Measurements from ENCODE around the gene MAST3. TPM values are rescaled to one million over a fixed set of nuclear protein-coding genes. Genes with fewer than 3 reads are reported as not detected.

MAST3 gene
- total RNA-seq, result 3.2 TPM

DNA sequence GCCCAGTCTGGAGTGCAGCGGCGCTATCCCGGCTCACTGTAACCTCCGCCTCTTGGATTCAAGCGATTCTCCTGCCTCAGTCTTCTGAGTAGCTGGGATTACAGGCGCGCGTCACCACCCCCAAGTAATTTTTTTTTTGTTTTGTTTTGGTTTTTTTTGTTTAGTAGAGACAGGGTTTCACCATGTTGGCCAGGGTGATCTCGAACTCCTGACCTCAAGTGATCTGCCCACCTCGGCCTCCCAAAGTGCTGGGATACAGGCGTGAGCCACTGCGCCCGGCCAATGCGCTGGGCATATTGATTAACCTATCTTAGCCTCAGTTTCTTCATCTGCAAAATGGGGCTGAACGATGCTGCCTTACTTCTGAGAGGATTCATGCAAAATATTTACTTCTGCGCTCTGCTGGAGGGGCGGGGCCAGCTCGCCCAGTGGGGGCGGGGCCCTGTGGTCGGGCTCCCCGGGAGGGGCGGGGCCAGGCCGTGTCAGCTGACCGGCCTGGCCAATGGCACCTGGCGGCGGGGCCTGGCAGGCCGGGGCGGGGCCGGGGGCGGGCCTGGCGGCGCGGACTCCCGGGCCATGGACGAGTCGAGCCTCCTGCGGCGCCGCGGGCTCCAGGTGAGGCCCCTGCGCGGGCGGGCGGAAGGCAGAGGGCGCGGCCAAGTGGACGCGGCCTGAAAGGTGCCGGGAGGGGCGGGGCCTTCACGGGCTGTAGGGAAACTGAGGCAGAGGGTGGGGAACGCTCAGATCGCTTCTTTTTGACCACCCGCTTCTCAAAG, at the start of gene MAST3:
Gene MAST3 (plus strand): TSS at position 562 of the 776 bp plus-strand sequence. CDS start 15 bp downstream, at position 577.
- peak; percentile 95 for ATAC-seq

DNA sequence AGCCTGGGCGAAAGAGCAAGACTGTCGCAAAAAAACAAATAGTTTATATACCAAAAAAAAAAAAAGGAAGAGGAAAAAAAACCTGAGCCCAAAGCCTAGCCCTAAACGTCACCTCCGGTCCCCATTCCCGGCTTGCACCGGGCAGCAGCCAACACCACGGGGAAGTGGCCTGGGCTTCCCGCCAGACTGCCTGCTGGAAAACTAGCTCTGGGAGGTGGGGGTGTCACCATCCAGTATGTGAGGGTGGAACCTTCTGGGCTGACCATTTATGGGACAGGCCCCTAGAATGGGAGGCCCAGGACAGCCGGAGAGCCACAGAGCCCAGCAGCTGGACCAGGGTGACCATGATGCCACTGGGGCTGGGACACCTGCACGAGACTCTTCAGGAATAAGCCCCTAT, 48.2 kb upstream of the MAST3 start:
- ATAC-seq, result peak; percentile 31

DNA sequence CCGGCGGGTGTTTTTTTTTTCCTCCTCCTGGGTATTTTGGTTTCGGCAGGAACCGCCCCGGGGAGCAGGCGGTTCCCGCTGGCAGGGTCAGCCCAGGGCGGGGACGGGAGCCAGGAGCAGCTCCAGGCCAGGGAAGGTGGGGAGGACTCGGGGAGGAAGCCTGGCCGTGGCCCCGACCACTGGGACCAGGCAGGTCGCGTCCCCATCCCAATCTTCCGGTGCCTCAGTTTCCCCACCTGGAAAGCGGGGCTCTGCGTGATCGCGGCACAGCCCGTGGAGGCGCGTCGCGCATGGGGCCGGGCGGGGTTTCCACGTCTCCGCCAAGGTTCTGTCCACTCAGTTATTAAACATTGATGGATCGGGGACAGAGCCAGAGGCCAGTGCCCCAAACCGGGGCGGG, 45.7 kb upstream of the MAST3 start:
- ATAC-seq, result peak; percentile 10

DNA sequence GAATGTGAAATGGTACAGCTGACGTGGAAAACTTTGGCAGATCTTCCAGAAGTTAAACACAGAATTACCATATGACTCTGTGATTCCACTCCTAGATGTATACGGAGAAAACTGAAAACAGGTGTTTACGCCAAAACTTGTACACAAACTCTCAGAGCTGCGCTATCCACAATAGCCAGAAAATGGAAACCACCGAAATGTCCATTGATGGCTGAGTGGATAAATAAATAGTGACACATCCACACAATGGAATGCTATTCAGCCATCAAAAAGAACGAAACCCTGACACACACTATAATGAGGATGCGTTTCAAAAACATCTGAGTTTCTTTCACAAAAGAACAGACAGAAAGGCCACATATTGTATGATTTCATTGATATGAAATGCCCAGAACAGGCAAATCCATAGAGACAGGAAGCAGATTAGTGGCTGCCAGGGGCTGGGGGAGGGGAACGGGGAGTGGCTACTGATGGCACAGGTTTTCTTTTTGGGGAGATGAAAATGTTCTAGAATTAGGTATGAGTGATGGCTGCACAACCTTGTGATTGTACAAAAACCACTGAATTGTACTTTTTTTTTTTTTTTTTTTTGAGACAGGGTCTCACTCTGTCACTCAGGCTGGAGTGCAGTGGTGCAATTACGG, 43.9 kb upstream of the MAST3 start:
- no peak for ATAC-seq

DNA sequence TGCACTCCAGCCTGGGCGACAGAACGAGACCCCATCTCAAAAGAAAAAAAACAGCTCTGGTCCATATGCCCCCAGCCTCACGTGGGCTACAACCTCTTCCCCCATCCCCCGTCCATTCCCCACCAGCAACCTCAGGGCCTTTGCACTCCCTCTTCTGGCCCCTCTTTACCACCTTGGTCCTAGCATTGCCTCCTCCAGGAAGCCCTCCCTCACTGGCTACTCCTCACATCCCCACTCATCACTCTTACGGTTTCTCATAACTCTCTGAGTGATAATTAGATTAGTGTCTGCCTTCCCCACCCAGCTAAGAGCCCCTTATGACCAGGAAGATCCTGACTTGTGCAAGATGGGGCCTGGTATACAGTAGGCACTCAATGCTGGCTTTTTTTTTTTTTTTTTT, 41.6 kb upstream of the MAST3 start:
- ATAC-seq, result no peak

GRCh38 chr19:18057557-18057956, 40.0 kb upstream of the MAST3 start:
- no peak for ATAC-seq

GRCh38 chr19:18058208-18059009, 39.2 kb upstream of the MAST3 start:
- peak; percentile 79 for ATAC-seq

DNA sequence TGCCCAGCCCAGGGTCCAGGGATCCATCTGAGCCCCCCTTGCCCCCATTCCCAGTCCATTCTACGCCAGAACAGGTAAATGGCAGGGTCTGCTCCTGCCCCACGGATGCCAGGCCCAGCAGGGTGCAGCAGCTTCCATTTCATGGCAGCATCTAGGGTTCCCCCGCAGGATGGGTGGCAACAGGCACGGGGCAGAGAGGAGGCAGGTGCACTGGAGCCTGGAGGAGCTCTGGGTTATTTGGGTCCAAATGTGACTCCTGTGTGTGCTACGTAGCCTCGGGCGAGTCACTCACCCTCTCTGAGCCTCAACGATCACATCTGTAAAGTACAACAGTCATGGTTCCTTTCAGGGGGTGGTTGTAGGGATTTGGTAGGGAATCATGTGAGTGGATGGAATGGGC, 38.3 kb upstream of the MAST3 start:
- ATAC-seq, result no peak

- ATAC-seq, result no peak
These were observed 37.7 kb upstream of the MAST3 start for GRCh38 chr19:18059902-18060301.

- ATAC-seq, result no peak
These were observed 37.1 kb upstream of the MAST3 start for GRCh38 chr19:18060472-18060871.

GRCh38 chr19:18062028-18062427, 35.5 kb upstream of the MAST3 start:
- ATAC-seq, result no peak

DNA sequence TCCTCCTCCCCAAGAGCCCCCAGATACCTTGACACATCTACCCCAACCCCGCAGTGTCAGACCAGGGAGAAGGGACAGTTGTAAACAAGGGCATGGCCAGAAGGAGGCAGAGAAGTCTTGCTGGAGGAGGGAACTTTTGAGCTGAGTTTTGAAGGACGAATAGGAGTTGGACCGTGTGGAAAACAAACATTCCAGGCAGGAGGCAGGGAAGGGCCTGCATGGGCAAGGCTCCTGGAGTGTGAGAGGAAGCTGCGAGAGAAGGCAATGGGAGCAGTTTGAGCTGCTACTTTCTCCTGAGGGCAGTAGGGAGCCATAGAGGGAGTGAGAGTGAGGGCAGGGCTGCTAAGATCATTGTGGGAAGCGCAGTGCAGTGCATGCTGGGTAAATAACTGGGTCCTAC, 34.1 kb upstream of the MAST3 start:
- no peak for ATAC-seq

- ATAC-seq, result no peak
These were observed 32.4 kb upstream of the MAST3 start for GRCh38 chr19:18065173-18065495.

DNA sequence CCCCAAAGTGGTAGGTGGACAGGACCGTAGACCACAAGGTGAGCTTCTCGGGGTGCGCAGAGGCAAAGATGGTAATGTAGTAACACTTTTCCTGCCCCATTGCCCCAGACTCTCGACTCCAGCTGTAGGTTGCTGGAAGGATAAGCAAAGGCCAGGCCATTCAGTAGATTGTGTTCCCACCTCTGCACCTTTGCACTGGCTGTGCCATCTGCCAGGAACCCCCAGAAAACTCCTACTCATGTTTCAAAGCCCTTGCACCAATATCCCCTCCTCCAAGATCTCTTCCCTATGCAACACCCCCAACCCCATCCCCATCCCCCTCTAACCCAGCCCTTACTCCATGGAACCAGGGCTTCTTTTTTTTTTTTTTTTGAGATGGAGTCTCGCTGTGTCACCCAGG, 29.2 kb upstream of the MAST3 start:
- no peak for ATAC-seq

DNA sequence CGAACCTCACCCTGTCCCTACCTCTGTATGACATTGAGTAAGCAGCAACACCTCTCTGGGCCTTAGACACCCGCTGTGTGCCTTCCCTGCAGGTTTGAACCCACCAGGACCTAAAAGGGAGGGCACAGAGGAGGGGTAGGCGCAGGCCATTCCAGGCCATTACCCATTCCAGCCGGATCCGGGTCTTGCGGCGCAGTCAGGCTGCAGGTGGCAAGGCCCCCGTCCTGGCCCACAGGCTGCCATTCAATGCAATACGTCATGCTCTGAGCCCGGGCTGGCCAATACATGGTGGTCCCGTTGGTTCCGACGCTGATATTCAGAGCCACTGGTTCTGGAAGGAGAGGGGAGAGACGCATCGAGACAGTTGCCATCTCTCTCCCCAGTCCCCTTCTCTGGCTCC, 28.2 kb upstream of the MAST3 start:
- no peak for ATAC-seq

GRCh38 chr19:18070181-18070580, 27.4 kb upstream of the MAST3 start:
- no peak for ATAC-seq

- ATAC-seq, result no peak
These were observed 25.2 kb upstream of the MAST3 start for GRCh38 chr19:18072335-18072734.

- ATAC-seq, result no peak
These were observed 24.4 kb upstream of the MAST3 start for GRCh38 chr19:18073197-18073596.

DNA sequence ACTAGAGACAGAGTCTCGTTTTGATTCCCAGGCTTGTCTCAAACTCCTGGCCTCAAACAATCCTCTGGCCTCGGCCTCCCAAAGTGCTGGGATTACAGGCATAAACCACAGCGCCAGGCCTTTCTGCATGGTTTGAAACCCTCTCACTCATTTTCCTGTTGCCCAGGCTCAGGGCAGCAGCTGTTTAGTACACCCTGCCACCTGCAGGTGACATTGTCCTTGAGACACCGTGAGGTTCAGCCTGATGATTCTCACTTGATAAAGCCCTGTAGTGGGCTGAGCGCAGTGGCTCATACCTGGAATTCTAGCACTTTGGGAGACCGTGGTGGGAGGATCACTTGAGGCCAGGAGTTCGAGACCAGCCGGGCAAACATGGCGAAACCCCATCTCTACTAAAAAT, 23.4 kb upstream of the MAST3 start:
- ATAC-seq, result no peak

- ATAC-seq, result no peak
These were observed 13.5 kb upstream of the MAST3 start for GRCh38 chr19:18083929-18084684.

DNA sequence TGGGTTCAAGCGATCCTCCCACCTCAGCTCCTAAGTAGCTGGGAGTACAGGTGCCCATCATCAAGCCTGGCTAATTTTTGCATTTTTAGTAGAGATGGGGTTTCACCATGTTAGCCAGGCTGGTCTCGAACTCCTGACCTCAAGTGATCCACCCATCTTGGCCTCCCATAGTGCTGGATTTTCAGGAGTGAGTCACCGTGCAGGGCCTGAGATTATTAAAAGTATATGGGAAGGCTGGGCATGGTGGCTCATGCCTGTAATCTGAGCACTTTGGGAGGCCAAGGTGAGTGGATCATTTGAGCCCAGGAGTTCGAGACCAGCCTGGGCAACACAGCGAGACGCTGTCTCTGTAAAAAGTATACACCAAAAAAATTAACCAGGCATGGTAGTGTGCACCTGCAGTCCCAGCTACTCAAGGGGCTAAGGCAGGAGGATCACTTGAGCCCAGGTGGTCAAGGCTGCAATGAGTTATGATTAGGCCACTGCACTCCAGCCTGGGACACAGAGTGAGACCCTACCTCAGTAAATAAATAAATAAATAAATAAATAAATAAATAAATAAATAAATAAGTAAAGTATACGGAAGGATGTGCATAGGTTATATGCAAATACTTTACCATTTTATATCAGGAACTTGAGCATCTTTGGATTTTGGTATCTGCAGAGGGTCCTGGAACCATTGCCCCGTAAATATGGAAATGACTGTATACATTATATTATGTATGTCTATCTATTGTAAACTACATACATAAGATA, 11.7 kb upstream of the MAST3 start:
- no peak for ATAC-seq

DNA sequence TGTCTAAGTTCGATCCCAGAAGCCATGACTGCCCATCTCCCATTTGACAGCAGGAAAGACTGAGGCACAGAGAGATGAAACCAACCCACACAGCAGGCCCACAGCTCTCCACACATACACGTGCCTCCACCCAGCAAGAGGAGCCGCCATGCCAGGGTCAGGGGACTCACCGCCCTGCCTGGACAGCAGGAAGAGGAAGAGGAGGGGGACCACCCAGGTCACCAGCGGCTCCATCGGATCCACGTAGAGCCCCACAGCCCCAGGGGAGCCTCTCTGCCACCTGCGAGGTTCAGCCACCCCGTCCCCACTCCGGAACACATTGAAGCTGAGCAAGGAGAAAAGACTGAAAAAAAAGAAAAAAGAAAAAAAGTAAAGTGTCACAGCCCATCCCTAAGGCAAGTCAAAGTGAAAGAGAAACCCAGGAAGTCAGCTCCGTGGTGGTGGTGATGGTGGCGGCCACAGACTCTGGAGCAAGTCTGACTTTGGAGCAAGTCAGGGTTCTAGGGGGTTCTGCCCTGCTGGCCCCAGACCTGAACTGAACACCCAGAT, 10.9 kb upstream of the MAST3 start, which contains the start of gene IL12RB1:
Gene IL12RB1 (minus strand): TSS at position 345 of the 549 bp plus-strand sequence. CDS start 111 bp downstream, at position 234.
- peak; percentile 16 for ATAC-seq
